ENCODE data around the gene SORCS2.

GRCh38 chr4:7147661-7148310 lies 44.6 kb upstream of the SORCS2 start:
- no peak for TF ChIP-seq EZH2 (IDR thresholded peaks at IDR 0.05; ENCODE audit: borderline replicate concordance, low read length)
- TF ChIP-seq CTCF (IDR thresholded peaks at IDR 0.05; ENCODE audit: low read length) = no peak

Data from OCI-LY1 (cell line).